H1 (cell line): Measurements from ENCODE around the gene NOTCH4. TPM values are rescaled to one million over a fixed set of nuclear protein-coding genes. Genes with fewer than 3 reads are reported as not detected.

Experiments used
- CHD1 ChIP-seq: IDR thresholded peaks from 2 replicates; pipeline ENCODE4 v1.6.1; 2012; ENCODE audit warnings: low read depth, low read length, improper control_type of control experiment
- JUN ChIP-seq: IDR thresholded peaks from 2 replicates; pipeline ENCODE4 v1.6.1; 2011; ENCODE audit warnings: low read depth, mild to moderate bottlenecking, improper control_type of control experiment, low read length
- KDM4A ChIP-seq: IDR thresholded peaks from one replicate; pipeline ENCODE4 v1.7.1; 2012; ENCODE audit warnings: low read depth, mild to moderate bottlenecking, moderate library complexity, low read length, inconsistent platforms; ENCODE audit not compliant: severe bottlenecking
- SAP30 ChIP-seq: fragments of 300-600 bp; sonication (generic); IDR thresholded peaks from 2 replicates; pipeline ENCODE4 v1.7.1; 2012; ENCODE audit warnings: low read length, moderate library complexity, mild to moderate bottlenecking, inconsistent platforms; ENCODE audit not compliant: insufficient read depth, insufficient replicate concordance
- SIX5 ChIP-seq: IDR thresholded peaks from 2 replicates; pipeline ENCODE4 v1.6.1; 2011; ENCODE audit warnings: mild to moderate bottlenecking, low read depth, low read length
- SP2 ChIP-seq: IDR thresholded peaks from 2 replicates; pipeline ENCODE4 v1.6.1; 2012; ENCODE audit warnings: mild to moderate bottlenecking, low read length, inconsistent platforms
- SUZ12 ChIP-seq: fragments of 200-600 bp; sonication (generic); IDR thresholded peaks from 2 replicates; pipeline ENCODE4 v1.6.1; 2012; ENCODE audit warnings: mild to moderate bottlenecking, inconsistent platforms, low read length, moderate library complexity, mixed read lengths
- polyA plus RNA-seq, 7 experiments: library from polyadenylated mRNA; depleted of rRNA in 3 of 7; stranded (reverse) in 5 of 7; unstranded in 2 of 7; fragments of >200 nt in 5 of 7; fragments of 200-250 nt in 2 of 7; gene quantifications; 1 replicate in 5 of 7; 2 replicates in 1 of 7; 4 replicates in 1 of 7; pipeline versions ENCODE4 v1.2.1 to v1.2.3, GENCODE V29; 2011 to 2013; ENCODE audit warnings: missing spikeins in 2 of 7, mixed read lengths in 2 of 7
- total RNA-seq: library from RNA; stranded (reverse); fragmentation: NEBNext Ultra II Directional; extraction: Animal tissue kit (Norgen Biotek cat#: 25700); gene quantifications from 2 replicates; pipeline ENCODE4 v1.2.1, GENCODE V29; 2021

The NOTCH4 gene
- total and polyA plus RNA-seq, 2 of the 8 experiments (the other 6 are each of a cell fraction or from before 2014, with no cell fraction given), result 1.9 to 2.8 TPM

- TF ChIP-seq SUZ12 (no peak), JUN (no peak), CHD1 (no peak), SIX5 (no peak), SP2 (no peak), SAP30 (no peak), KDM4A (no peak)
Measured at GRCh38 chr6:32202186-32202585, 21.7 kb downstream of the NOTCH4 start (continued).
